ENCODE data around the gene ARHGAP25.

The ARHGAP25 gene

GRCh38 chr2:68747413-68747812 is 12.8 kb downstream of the ARHGAP25 start:
- no peak for DNase-seq (ENCODE audit: low read depth)
- H3K4me3 ChIP-seq (ENCODE audit: low read depth, low read length) = no peak overlapping the region
- TF ChIP-seq CTCF (IDR thresholded peaks at IDR 0.05; ENCODE audit: insufficient read depth, low read depth, low read length, missing control alignments) = no peak

GRCh38 chr2:68747900-68748299 is 13.3 kb downstream of the ARHGAP25 start:
- no peak for DNase-seq (ENCODE audit: low read depth)
- no peak overlapping the region for H3K4me3 ChIP-seq (ENCODE audit: low read depth, low read length)
- no peak for TF ChIP-seq CTCF (IDR thresholded peaks at IDR 0.05; ENCODE audit: insufficient read depth, low read depth, low read length, missing control alignments)

GRCh38 chr2:68748568-68748967 is 14.0 kb downstream of the ARHGAP25 start:
- TF ChIP-seq CTCF (IDR thresholded peaks at IDR 0.05; ENCODE audit: insufficient read depth, low read depth, low read length, missing control alignments) = no peak
- no peak overlapping the region for H3K4me3 ChIP-seq (ENCODE audit: low read depth, low read length)
- DNase-seq (ENCODE audit: low read depth) = no peak

GRCh38 chr2:68749345-68749744 is 14.7 kb downstream of the ARHGAP25 start:
- no peak overlapping the region for H3K4me3 ChIP-seq (ENCODE audit: low read depth, low read length)
- no peak for TF ChIP-seq CTCF (IDR thresholded peaks at IDR 0.05; ENCODE audit: insufficient read depth, low read depth, low read length, missing control alignments)
- no peak for DNase-seq (ENCODE audit: low read depth)

- DNase-seq (ENCODE audit: low read depth) = no peak
- TF ChIP-seq CTCF (IDR thresholded peaks at IDR 0.05; ENCODE audit: insufficient read depth, low read depth, low read length, missing control alignments) = no peak
- no peak overlapping the region for H3K4me3 ChIP-seq (ENCODE audit: low read depth, low read length)
These were observed 16.2 kb downstream of the ARHGAP25 start for GRCh38 chr2:68750592-68751396.

GRCh38 chr2:68751397-68752339 is 17.1 kb downstream of the ARHGAP25 start:
- peak; percentile 91 for DNase-seq (ENCODE audit: low read depth)
- TF ChIP-seq CTCF (IDR thresholded peaks at IDR 0.05; ENCODE audit: insufficient read depth, low read depth, low read length, missing control alignments) = peak; percentile 95
- H3K4me3 ChIP-seq (ENCODE audit: low read depth, low read length) = no peak overlapping the region

All from GM12865 (cell line).